Superior temporal gyrus (tissue), 1 donor: Measurements from ENCODE around the gene UQCRC1.

Source experiments
- DNase-seq: peaks from one replicate; pipeline ENCODE4 v3.0.0-alpha.2; 2016; ENCODE audit errors: extremely low spot score

Gene UQCRC1

DNA sequence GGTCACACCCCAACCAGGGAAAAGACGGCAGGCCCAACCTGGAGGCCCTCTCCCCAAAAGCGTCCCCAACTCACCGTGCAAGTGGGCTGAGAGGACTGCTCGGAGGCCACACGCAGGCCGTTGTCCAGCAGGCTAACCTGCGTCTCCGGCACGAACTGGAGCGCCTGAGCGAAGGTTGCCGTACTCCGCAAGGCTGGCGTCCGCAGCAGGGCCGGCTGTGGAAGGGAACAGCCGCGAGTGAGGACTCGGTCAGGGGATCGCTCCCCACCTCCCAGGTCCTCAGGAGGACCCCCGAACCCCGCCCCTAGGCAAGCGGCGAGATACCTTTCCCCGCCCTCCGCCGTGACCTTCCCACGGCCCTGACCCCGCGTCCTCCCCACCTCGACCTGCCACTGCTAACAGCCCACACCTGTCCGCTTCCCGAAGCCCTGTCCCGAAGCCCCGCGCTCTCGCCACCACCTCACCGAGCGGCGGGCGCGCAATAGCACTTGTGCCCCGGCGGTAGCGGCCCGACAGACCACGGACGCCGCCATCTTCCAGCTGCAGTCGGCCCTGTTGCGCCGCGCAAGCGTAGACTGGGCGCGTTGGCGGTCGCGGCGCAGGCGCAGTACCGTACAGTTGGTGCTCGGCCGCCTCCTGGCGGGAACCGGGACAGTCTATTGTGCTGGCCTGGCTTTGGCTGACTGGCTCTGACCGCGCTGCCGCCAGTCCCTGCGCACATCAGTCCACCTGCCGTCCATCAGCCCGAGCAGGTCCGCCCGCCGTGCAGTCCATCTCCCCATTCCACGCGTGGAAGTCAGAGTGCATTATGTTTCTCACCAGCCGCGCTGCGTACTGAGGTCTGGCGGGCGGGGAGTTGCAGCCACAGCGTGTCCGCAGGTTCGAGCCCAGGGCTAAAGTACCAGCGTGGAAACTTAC, at the start of gene UQCRC1:
Gene UQCRC1 (minus strand): TSS at position 559 of the 918 bp plus-strand sequence. CDS start 26 bp downstream, at position 533.
- peak; percentile 92 for DNase-seq

DNA sequence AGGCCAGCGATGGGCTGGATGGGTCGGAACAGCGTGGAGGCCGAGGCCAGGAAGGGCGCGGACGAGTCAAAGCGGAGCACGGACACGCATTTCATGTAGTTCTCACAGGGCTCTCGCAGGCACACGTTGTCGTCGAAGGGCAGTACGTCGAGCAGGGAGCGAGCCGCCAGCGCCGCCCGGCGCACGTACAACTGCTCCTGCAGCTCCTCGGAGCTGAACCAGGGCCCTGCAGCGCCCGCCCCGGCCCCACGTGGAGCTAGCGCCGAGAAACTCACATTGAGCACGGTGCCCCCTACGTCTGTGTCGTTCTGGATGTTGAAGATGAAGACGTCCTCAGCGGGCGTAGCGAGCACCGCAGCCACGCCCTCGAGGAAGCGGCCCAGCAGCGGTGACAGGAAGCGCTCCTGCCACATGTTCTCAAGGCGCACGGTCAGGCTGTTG, 47.4 kb upstream of the UQCRC1 start:
- no peak for DNase-seq

DNA sequence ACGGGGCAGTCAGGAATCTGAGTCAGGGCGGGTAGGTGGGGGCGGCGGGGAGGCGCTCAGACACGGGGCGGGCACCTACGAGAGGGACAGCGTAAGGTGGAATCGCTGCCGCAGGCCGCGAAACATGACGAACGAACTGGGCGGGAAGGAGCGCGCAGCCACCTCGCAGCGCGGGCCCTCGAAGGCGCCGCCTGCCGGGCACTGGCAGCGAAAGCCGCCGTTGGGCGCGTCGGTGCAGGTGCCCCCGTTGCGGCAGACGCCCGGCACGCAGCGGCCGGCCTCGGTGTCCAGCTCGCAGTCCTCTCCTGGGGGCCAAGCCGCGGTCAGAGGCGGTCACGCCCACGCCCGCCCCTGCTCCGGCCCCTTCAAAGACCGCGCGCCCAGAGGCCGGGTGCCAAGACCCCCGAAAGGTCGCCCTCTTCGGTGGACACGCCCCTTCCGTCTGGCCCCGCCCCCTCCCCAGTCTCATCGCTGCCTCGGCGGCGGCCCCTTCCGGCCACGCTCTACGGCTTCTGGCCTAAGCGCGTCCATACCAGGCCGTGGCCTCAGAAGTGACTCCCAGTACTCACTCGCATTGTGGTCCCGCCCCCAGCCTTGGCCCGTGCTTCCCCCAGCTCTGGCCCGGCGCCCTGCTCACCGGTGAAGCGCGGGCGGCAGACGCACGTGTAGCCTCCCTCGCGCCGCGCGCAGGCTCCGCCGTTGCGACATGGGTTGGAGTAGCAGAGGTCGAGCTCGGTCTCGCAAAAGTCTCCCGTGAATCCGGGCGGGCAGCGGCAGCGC, 46.8 kb upstream of the UQCRC1 start:
- peak; percentile 19 for DNase-seq

DNA sequence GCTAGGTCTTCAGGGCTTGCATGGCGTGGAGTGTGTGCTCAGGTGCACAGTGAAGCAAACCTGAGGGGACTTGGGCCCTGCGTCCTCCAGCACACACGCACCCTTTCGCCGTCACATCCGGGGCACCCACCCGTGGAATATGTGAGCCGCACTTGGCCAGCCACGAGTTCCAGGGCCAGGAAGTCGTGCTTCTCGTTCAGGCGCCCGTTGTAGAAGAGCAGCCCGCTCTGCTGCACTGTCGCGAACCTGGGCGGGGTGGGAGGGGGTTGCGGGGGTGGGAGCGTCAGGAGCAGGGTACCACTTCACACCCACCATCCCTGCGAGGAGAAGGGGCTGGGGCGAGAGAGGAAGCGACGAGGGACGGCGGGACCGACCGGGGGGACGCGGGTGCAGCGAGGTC, 46.2 kb upstream of the UQCRC1 start:
- no peak for DNase-seq

DNA sequence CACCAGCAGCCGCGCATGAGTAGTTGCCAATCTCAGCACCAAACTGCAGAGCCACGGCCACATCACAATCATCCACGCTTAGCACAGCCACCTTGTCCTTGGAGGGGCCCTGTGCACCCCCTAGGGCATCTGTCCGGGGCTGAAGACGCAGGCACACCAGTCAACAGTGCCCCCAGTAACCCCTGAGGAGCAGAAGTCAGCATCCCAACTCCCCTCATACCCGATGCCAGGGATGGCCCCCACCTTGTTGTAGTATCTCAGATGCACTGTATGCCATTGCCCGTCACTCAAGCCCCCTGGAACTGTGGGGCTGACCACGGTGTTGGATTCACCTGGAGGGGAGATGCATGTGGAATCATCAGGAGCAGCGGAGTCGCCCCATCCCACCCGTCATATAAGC, 45.6 kb upstream of the UQCRC1 start:
- no peak for DNase-seq

DNA sequence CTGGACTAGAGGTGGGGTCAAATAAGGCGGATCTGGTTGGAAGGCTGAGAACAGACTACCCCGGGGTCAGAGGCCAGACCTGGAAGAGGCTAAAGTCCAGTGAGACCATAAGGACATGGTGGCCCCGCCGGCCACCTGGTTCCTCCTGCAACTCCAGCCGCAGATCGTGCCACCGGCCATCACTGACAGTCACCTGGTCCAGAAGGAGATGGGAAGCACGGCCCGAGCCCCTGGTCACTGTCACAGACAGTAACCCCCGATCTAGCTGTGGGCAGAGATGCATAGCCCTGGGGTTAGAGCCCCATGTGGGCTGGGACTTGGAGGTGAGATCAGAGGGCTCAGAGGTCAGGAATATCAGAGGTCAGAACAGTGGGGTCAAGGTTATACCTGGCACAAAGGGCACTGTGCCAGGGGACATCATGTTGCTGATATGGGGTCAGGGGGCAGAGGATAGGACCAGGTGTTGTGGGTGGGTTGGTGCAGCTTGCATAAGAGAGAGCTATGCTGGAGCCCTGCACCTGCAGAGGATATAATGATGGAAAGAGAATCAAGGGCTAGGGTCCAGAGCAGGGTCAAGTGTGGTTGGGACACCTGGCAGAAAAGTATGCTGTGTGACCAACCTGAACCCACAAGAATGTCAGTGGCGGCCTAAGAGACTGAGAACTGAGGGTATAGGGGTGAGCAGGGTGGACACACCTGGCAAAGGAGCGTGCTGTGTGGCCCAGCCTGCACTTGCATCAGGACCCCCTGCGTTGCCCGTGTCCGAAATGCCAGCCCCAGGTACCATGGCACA, 43.7 kb upstream of the UQCRC1 start:
- DNase-seq = no peak

DNA sequence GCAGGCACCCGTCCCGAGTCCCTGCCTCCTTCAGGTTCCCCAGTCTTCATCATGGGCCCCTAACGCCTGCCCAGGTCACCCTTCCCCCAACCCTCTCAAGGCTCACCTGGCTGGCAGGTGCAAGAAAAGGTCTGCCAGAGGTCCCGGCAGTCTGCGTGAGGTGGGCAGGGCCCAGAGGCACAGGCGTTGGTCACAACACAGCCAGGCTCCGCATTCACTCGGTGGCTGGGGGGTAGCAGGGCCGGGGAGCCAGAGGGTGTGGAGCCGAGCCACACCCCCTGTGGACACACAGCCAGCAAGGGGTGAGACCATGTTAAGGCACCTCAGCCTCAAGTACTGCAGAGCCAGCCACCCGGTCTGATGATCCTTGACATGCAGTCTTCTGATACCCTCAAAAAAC, 42.3 kb upstream of the UQCRC1 start:
- DNase-seq = no peak

DNA sequence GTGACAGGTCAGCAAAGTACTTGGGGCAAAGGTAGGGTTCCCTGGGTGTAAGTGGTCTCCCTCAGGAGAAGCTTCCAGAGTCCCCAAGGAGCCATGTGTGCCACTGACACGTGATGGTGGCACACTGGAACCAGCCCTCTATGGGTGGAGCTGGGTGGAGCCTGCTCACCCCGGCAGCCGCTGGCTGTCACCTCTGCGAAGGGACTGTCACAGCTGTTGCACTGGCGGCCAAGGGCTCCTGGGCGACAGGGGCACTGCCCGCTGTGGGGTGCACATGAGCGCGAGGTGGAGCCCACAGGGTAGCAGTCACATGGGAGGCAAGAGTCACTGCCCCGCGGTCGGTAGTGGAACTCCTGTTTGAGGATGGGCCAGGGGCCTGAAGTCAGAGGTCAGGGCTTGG, 41.3 kb upstream of the UQCRC1 start:
- no peak for DNase-seq

DNA sequence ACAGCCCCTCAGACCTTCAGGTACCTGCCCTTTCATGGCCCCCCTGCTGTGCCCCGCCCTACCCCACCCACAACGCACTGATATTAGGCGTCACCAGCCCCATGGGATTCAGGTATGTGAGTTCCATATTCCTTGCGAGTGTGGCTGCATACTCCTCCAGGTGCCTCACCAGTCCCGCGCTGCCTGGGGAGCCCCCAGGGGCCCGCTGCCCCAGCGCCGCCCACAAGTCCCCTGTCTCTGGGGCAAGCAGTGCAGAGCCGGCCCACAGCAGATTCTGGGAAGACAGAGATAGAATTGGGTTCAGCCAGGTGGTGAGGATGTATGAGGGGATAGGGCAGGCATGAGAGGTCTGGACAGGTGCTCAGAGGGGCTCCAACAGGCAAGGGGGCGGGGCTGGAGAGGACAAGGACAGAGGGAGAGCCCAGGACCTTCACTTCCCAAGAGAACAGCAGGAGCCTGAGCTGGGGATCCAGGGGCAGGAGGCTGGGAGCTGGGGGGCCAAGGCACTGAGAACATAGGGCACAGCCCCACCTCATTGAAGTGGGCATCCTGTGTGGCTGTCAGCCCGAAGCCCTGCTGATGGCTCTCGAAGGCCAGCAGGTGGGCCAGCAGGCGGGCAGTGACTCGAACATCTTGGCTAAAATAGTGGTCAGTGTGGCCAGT, 38.9 kb upstream of the UQCRC1 start:
- DNase-seq = no peak

DNA sequence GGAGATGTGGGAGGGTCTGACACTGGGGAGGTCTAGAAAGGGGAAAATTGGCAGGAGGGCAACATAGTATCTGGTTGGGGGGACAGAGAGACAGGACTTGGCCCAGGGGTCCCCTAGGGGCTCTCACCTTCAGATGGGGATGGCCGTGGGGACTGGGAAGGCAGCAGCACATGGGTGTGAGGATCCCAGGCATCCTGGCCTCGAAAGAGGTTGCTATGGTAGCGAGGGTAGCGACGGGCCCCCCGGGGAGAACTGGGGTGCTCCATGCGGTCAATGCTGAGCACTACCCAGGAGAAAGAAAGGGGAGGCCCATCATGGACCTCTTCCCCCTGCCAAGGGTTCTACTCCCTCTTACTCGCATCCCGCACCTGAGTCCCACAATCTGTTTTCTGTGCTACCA, 38.3 kb upstream of the UQCRC1 start:
- no peak for DNase-seq

DNA sequence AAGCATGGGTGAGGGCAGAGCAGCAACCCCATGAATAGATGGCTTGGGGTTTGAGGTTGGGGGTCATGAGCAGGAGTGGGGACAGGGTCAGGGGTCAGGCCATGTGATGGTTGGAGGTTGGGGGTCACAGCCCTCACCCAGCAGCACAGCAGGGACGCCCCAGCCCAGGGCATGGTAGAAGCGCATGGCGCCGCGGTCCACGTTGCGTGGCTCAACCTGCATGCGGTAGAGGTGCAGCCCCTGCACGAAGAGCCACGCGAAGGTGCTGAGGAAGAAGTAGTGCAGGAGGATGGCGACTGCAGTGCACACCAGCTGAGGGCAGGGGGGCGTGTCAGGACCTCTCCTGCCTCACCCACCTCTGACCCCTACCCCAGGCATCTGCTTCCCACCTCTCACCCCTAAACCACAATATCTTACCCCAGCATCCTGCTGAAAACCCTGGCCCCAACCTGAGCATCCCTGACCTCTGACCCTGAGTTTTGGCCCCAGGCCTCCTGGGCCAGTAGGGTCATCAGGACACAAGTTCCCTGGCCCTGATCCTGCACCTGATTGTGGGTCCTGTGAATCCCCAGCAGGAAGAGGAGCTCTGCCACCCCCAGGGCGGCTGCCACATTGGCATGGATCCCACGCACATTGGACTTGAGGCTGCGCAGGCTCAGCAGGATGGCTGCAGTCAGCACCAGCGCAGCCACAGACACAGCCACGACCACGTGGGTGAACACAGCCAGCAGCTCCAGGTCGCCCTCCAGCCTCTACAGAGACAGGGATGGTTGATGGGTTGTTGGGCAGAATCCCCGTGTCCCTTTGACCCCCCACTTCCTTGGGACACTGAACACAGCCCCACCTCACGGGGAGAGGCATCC, 35.7 kb upstream of the UQCRC1 start:
- no peak for DNase-seq

DNA sequence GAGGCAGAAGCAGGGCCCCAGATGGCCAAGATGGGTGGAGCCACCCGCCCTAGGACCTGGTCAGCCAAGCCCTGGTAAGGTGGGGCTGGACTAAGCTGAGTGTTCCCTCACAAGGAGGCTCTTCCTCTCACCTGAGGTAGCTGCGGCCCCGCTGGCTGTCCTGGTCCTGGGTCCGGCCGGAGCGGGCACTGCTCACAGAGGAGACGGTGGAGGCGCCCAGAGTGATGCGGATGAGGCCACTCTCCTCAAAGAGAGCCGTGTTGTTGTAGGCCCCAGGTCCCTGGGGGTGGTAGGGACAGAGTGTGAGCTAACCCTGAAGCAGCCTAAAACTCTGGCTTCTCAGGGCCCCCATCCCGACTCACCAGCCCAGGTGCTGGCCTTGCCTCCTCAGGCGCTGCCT, 33.2 kb upstream of the UQCRC1 start:
- no peak for DNase-seq

DNA sequence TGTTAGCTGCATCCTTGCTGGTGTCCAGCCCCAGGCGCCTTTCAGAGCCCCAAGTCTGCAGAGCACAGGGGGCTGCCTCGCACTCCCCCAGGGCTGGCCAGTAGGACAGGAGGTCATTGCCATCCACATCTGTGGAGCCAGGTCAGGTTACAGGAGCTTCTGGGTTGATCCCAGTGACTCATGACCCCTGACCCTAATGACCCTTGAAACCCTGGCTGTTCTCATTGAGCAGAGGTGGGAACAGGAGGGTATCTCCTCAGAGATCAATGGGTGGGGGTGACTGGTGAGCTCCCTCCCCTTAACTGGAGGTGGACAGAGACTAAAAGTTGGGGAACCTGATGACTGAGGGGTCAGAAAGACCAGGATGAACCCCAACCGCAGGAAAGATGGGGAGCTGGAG, 31.9 kb upstream of the UQCRC1 start:
- no peak for DNase-seq

DNA sequence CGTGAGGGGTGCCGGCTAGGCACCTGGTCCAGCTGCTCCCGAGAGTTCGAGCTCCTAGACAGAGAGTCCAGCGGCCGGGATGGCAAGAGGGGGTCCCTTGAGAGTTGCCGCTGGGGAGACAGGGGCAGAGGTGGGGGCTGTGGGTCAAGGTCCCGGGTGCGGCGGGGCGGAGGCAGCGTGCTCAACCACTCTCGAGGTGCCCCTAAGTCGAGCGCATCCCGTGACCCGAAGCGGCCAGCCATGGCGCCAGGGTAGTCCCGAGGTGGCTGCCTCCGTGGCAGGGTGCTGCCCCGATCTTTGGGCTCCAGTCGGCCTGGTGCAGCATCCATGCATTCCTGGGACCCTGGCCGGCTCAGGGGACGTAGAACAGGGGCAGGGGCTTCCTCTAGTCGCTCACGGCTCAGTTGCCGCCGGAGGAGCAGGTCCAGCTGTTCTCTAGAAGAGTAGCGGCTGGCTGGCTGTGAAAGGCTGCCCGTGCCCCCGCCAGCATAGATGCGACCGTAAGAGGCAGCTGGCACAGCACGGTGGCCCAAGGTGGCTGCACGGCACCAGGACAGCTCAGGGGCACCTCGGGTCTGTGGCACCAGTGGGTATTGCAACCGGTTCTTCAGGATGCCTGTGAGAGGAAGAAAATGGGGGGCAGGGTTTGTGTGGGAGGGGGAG, 30.6 kb upstream of the UQCRC1 start:
- DNase-seq = no peak

DNA sequence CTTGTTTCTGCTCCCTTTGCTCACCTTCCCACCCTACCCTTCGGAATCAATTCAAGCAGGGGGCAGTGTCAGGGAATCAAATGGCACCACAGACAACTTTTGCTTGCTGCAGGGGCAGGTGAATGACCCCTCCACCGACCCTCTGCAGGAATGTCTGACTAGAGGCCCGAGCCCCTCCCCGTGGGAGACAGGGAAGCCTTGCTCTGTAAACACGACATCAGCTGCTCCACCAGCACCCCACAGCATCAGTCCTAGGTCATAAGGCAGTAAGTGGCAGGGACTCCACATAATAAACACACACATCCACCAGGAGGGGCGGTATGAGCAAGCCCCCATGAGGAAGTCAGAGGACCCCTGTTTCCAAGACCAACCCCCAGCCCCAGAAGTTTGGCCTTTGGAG, 27.9 kb upstream of the UQCRC1 start:
- no peak for DNase-seq

DNA sequence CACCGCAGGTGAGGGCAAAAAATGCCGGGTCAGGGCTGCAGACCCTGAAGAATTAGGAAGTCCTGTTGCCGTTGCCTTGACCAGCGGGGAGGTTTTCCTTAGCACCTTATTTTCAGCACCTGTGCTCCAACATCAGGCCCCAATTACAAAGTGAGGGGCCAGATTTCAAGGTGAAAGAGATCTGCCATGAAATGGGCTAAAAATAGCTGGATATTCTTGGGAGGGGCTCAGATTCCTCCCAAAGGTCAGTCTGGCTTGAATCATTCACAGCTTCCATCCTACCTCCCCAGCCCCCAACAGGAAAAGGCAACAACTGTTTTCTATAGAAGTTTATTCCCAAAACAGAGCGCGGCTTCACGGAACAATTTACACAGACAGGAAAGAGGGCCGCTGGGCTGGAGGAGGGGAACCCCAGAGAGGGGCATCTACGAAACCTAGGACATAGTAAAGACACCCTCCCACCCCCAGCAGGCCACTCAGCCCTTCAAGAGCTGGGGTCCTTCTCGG, 26.8 kb upstream of the UQCRC1 start:
- no peak for DNase-seq

DNA sequence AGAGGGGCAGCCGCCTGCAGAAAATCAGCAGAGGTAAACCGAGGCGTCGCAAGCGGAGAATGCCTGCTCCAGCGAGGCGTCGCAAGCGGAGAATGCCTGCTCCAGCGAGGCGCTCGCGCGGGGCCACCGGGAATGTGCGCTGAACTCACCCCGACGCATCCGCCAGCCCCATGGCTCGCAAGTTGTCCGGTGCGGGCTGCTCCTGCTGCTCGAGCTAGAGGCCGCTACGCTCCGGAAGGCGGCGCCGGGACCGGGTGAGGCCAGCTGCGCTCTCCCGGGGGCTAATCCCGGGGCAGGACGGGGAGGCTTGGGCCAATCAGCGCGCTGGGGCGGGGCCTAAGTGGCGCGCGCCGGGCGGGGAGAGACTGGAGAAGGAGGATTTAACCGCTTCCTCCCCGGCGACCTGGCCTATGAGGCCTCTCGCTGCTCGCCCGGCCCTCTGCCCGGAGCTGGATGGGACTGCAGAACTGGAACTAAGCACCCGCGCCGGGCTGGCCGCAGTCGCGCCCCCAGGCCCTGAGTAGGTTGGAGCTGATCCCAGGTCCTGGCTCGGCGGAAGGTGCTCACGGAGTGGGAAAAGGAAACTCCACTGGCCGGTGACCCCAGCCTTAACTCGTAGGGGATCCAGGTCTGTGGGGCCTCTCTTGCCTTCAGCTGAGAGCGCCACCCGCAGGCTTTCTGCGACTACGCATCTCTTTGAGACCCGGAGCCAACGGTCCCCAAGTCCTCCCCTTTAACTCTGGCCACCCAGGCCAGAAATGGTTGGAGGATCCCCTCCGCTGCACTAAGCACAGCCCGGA, 26.0 kb upstream of the UQCRC1 start, which contains the start of gene SLC26A6:
Gene SLC26A6 (minus strand): TSS at position 240 of the 800 bp plus-strand sequence. CDS start 68 bp downstream, at position 172.
- peak; percentile 95 for DNase-seq

DNA sequence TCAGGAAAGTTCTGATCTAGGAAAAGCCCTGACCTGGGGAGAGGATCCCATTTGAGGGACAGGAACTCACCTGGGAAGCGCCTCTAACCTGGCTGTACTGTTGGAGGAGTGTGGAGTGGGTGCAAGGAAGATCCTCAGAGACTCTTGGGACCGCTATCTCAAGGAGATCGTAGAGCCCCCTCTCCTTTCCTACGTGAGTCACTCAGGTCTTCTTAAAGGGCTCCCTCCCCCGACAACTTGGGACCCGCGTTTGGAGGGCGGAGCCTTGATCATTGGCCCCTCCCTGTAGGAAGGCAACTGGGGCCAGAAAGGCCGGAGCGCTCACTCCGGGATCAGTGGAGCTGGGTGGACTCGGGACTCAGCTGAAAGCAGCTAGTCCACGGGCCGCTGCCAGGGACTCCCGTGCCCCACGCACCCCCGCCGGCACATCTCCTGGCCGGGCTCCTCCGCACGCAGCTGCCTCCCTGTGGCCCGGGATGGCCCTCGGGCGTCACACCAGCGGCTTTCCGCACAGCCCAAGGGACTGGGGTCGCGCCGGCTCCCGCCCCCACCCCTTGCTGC, 25.3 kb upstream of the UQCRC1 start:
- DNase-seq = peak; percentile 20
